ENCODE data around the gene C1QL2.
A peak's percentile ranks its signal among the peaks of the same experiment; 100 is the strongest.

GRCh38 chr2:119119999-119120756, 38.4 kb downstream of the C1QL2 start:
- TF ChIP-seq CTCF (IDR thresholded peaks at IDR 0.05; ENCODE audit: poor library complexity, severe bottlenecking) = no peak
- TF ChIP-seq REST (IDR thresholded peaks at IDR 0.05; ENCODE audit: borderline replicate concordance) = peak; percentile 80
- no peak for TF ChIP-seq TAF1 (IDR thresholded peaks at IDR 0.05; ENCODE audit: low read depth)
- TF ChIP-seq POLR2AphosphoS5 (IDR thresholded peaks at IDR 0.05) = peak; percentile 100
- no peak for TF ChIP-seq EZH2 (IDR thresholded peaks at IDR 0.05; ENCODE audit: borderline replicate concordance, insufficient read depth, low read length, poor library complexity, severe bottlenecking)
- TF ChIP-seq SMC3 (conservative IDR thresholded peaks at IDR 0.05; ENCODE audit: poor library complexity) = no peak
- peak; percentile 43 for TF ChIP-seq MXI1 (conservative IDR thresholded peaks at IDR 0.05; ENCODE audit: poor library complexity, severe bottlenecking)
- TF ChIP-seq RAD21 (conservative IDR thresholded peaks at IDR 0.05) = no peak
